Measurements from ENCODE around the gene TMPRSS15. TPM values are rescaled to one million over a fixed set of nuclear protein-coding genes. Genes with fewer than 3 reads are reported as not detected.

TMPRSS15 gene
- total and polyA plus RNA-seq, 7 donors = not detected

DNA sequence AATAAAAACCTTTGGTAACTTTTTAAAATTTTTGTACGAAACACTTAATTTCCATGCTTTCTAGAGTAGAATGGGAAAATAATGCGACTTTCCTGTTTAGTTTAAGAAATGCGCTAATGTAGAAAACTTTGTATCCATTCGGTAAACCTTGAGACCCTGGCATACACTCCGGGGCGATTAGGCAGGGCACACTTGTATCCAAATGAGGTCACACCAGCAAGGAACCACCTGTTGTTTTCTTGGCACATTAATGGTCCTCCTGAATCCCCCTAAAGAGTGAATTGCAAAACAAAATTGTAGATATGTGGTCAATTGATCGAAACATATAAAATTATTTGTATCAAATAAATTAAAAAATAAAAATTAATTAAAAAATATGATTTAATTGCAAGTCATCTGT, 133.7 kb downstream of the TMPRSS15 start:
- Histone ChIP-seq H3K4me3 (no peak overlapping the region), H3K27me3 (no peaks in the 10 kb centered on the region), H3K27ac (no peak overlapping the region), H3K9me3 (no peaks in the 10 kb centered on the region), H3K36me3 (no peaks in the 10 kb centered on the region), H3K4me1 (no peaks in the 10 kb centered on the region)
- intact Hi-C loops (cut with DNase I) = no loop called here
- TF ChIP-seq POLR2AphosphoS5 (IDR thresholded peaks at IDR 0.05) = no peak
- TF ChIP-seq POLR2A (IDR thresholded peaks at IDR 0.05) = no peak
- TF ChIP-seq, protein P1, sequence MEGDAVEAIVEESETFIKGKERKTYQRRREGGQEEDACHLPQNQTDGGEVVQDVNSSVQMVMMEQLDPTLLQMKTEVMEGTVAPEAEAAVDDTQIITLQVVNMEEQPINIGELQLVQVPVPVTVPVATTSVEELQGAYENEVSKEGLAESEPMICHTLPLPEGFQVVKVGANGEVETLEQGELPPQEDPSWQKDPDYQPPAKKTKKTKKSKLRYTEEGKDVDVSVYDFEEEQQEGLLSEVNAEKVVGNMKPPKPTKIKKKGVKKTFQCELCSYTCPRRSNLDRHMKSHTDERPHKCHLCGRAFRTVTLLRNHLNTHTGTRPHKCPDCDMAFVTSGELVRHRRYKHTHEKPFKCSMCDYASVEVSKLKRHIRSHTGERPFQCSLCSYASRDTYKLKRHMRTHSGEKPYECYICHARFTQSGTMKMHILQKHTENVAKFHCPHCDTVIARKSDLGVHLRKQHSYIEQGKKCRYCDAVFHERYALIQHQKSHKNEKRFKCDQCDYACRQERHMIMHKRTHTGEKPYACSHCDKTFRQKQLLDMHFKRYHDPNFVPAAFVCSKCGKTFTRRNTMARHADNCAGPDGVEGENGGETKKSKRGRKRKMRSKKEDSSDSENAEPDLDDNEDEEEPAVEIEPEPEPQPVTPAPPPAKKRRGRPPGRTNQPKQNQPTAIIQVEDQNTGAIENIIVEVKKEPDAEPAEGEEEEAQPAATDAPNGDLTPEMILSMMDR (IDR thresholded peaks at IDR 0.05) = no peak
- TF ChIP-seq EP300 (IDR thresholded peaks at IDR 0.05) = no peak
- 88 to 93% methylated on average over 7 of the region's 7 CpGs for WGBS, 2 donors
- no peak for DNase-seq

DNA sequence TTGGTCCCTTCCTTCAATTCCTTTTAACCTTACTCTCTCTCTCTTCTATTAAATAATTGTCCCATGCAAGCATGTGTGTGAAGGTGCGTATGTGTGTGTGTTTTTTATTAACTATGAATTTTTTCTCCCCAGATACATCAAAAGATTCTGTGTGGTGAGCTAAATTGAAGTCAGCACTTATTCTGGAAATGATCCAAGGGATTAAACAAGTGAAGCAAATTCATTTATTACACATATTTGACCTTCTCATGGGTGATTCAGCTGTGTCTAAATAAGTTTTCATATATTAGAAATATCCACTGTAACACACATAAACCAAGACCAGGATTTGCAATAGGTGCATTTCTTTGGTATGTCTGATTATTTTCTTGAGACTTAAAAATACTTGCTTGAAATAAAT, 134.7 kb downstream of the TMPRSS15 start:
- intact Hi-C loops (cut with DNase I) = no loop called here
- Histone ChIP-seq H3K4me3 (no peak overlapping the region), H3K27ac (no peak overlapping the region), H3K4me1 (no peaks in the 10 kb centered on the region), H3K36me3 (no peaks in the 10 kb centered on the region), H3K27me3 (no peaks in the 10 kb centered on the region), H3K9me3 (no peaks in the 10 kb centered on the region)
- TF ChIP-seq POLR2A (IDR thresholded peaks at IDR 0.05) (no peak), EP300 (IDR thresholded peaks at IDR 0.05) (no peak), POLR2AphosphoS5 (IDR thresholded peaks at IDR 0.05) (no peak)
- TF ChIP-seq, protein P1 (IDR thresholded peaks at IDR 0.05) = no peak
- DNase-seq = no peak
- 93 to 94% methylated on average over 1 of the region's 1 CpG for WGBS, 2 donors

DNA sequence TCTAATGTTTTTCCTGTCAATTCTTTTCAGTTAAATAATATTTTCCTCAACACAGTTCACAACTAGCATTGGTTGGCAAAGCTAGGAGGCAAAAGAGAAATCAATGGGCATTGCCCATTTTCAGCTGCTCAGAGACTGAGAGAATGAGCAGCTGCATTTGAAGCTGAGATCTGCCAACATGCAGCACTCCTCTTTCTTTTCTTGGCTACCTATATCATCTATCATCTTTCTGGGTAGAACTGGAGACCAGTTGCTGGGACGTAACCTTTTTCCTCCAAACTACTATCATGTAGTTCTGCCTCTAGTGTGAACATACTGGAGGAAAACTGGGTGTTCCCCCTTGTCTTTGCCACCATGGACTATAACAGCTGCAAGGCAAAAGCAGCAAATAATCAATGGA, 136.1 kb downstream of the TMPRSS15 start:
- WGBS, 2 donors = 94 to 96% methylated on average over 1 of the region's 1 CpG
- no peak overlapping the region for H3K4me3 ChIP-seq
- no peak for TF ChIP-seq POLR2AphosphoS5 (IDR thresholded peaks at IDR 0.05)
- TF ChIP-seq POLR2A (IDR thresholded peaks at IDR 0.05) = no peak
- TF ChIP-seq EP300 (IDR thresholded peaks at IDR 0.05) = no peak
- TF ChIP-seq, protein P1 (IDR thresholded peaks at IDR 0.05) = no peak
- H3K4me1 ChIP-seq = no peaks in the 10 kb centered on the region
- no peak for DNase-seq
- H3K9me3 ChIP-seq = no peaks in the 10 kb centered on the region
- H3K27me3 ChIP-seq = no peaks in the 10 kb centered on the region
- intact Hi-C loops (cut with DNase I) = no loop called here
- no peaks in the 10 kb centered on the region for H3K36me3 ChIP-seq
- no peak overlapping the region for H3K27ac ChIP-seq

DNA sequence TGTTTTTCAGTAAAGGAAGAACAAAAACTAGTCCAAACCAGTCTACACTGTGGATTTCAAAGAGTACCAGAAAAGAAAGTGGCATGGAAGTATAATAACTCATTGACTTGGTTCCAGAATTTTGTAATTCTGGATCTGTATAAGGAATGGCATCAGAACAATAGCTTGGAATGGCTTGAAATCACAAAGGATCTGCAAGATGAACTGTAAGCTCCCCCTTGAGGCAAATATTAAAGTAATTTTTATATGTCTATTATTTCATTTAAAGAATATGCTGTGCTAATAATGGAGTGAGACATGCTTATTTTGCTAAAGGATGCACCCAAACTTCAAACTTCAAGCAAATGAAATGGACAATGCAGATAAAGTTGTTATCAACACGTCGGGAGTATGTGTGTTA, 137.6 kb downstream of the TMPRSS15 start:
- Histone ChIP-seq H3K9me3 (no peaks in the 10 kb centered on the region), H3K36me3 (no peaks in the 10 kb centered on the region), H3K4me3 (no peak overlapping the region), H3K27me3 (no peaks in the 10 kb centered on the region), H3K27ac (no peak overlapping the region), H3K4me1 (no peaks in the 10 kb centered on the region)
- WGBS, 2 donors = 89 to 93% methylated on average over 2 of the region's 2 CpGs
- intact Hi-C loops (cut with DNase I) = no loop called here
- TF ChIP-seq EP300 (IDR thresholded peaks at IDR 0.05) = no peak
- TF ChIP-seq, protein P1 (IDR thresholded peaks at IDR 0.05) = no peak
- no peak for TF ChIP-seq POLR2AphosphoS5 (IDR thresholded peaks at IDR 0.05)
- DNase-seq = no peak

DNA sequence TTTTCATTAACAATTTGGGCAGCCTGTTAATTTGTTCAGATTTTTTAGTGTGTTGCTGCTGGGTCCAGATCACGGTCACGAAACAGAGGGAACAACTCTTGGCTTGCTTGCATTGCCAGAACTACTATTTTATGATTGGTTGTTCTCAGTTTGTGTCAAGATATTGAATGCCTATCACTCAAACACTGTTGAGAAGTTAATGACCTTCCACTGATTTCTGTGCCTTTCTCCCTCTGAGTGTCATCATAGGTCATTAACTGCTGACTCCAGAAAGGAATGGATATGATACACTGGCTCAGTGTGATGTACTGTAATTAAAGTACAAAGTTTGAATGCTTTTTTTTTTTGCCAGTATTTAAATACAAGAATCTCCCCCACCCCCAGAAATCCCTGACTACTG, 149.8 kb downstream of the TMPRSS15 start:
- DNase-seq = no peak
- H3K4me3 ChIP-seq = no peak overlapping the region
- H3K27ac ChIP-seq = no peak overlapping the region
- TF ChIP-seq POLR2AphosphoS5 (IDR thresholded peaks at IDR 0.05) (no peak), EP300 (IDR thresholded peaks at IDR 0.05) (no peak), POLR2A (IDR thresholded peaks at IDR 0.05) (no peak)
- TF ChIP-seq, protein P1 (IDR thresholded peaks at IDR 0.05) = no peak
- intact Hi-C loops (cut with DNase I) = no loop called here
- no peaks in the 10 kb centered on the region for H3K36me3 ChIP-seq
- peaks cover 0 to 4% (median 0%) of the 10 kb centered on the region in 4 donors for H3K4me1 ChIP-seq
- H3K27me3 ChIP-seq = no peaks in the 10 kb centered on the region
- H3K9me3 ChIP-seq = no peaks in the 10 kb centered on the region
- 77 to 79% methylated on average over 2 of the region's 2 CpGs for WGBS, 2 donors

Data from sigmoid colon (tissue), 7 donors.